Naive B cell (primary cell): Measurements from ENCODE around the gene ZNF540. TPM values are rescaled to one million over a fixed set of nuclear protein-coding genes. Genes with fewer than 3 reads are reported as not detected.

ENCODE experiments used
- ATAC-seq, 2 donors: fragments of 150-1000 bp; cut with Tn5 transposase; 2 replicates each; pipeline ENCODE4 v1.10.0; 2021; ENCODE audit warnings: low read depth in 2 of 2, mild to moderate bottlenecking in 2 of 2, moderate library complexity in 2 of 2
- DNase-seq: peaks from one replicate; pipeline ENCODE4 v3.0.0; 2022
- H3K27ac Mint-ChIP-seq, 6 donors: one replicate each; pipeline ENCODE4 v1.8.0; 2020 to 2022; ENCODE audit warnings: mild to moderate bottlenecking in 6 of 6, mixed read lengths in 6 of 6, moderate library complexity in 5 of 6, inconsistent platforms in 2 of 6
- H3K27me3 Mint-ChIP-seq, 3 donors: one replicate each; pipeline ENCODE4 v1.8.0; 2021 to 2022; ENCODE audit warnings: mixed read lengths in 3 of 3, mild to moderate bottlenecking in 1 of 3
- H3K36me3 Mint-ChIP-seq, 2 donors: one replicate each; pipeline ENCODE4 v1.8.0; 2020 to 2022; ENCODE audit warnings: mixed read lengths in 2 of 2, inconsistent platforms in 1 of 2, mild to moderate bottlenecking in 1 of 2
- H3K4me1 Mint-ChIP-seq, 3 donors: one replicate each; pipeline ENCODE4 v1.8.0; 2020 to 2022; ENCODE audit warnings: mixed read lengths in 3 of 3, inconsistent platforms in 1 of 3, mild to moderate bottlenecking in 1 of 3, moderate library complexity in 1 of 3
- H3K4me3 Mint-ChIP-seq, 8 donors: one replicate each; pipeline ENCODE4 v1.8.0; 2020 to 2022; ENCODE audit warnings: mild to moderate bottlenecking in 8 of 8, mixed read lengths in 8 of 8, moderate library complexity in 8 of 8, inconsistent platforms in 2 of 8
- H3K9me3 Mint-ChIP-seq, 7 donors: one replicate each; pipeline ENCODE4 v1.8.0; 2020 to 2022; ENCODE audit warnings: mixed read lengths in 7 of 7, mild to moderate bottlenecking in 5 of 7, inconsistent platforms in 2 of 7, moderate library complexity in 1 of 7
- polyA plus RNA-seq, 6 donors: library from polyadenylated mRNA; unstranded; fragments of 300-500 nt; fragmentation: Illumina TruSeq; gene quantifications; one replicate each; pipeline ENCODE4 v1.2.3, GENCODE V29; 2021; ENCODE audit warnings: low read depth in 6 of 6

The ZNF540 gene
- 1 to 10 TPM; 3.5 to 9.5 (median 5.6) TPM for polyA plus RNA-seq

DNA sequence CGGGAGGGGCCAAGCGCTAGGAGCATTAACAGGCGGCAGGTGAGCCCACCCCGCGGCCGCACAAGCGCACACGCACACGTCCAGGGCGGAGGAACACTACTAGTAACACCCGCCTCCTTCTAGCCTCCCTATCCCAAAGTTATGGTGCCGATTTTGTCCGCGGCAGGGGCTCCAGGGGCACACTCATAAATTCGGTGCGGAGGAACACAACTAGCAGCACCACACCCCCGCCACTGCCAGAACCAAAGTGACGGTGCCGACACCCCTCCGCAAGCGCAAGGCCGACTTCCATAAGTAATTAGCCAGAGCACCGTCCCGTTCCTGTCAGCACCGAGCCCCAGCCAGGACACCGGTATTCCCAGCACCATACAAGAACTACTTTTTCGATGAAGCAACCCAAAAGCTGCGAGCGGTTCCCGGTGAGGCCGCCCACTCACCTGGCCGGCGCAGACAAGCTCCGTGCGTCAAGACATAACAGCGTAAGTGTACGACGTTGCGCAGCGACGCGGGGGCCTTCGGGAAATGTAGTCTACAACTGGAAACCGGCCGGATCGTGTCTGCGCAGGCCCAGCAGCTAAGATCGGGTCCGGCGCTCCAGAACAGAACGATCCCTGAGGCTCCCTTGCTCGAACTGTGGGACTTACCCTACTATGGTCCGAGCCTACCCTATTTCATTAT, at the start of gene ZNF540, which contains the start of gene ZNF571:
ZNF540 (plus strand) TSS at position 573 of the 678 bp plus-strand sequence. CDS start 3,572 bp downstream, outside the sequence.
ZNF571 (minus strand) TSS at position 489 of the 678 bp plus-strand sequence. CDS start 8,116 bp downstream, outside the sequence.
- peak; percentile 92 to 93 for ATAC-seq
- peaks cover 4 to 41% (median 17%) of the 10 kb centered on the region in 7 donors for H3K9me3 Mint-ChIP-seq
- peaks cover 24 to 33% (median 29%) of the 10 kb centered on the region in 3 donors for H3K4me1 Mint-ChIP-seq
- peaks cover 21 to 23% of the 10 kb centered on the region in 2 donors for H3K36me3 Mint-ChIP-seq
- DNase-seq, result peak; percentile 89
- no peaks in the 10 kb centered on the region for H3K27me3 Mint-ChIP-seq
- H3K4me3 Mint-ChIP-seq, result peak within 1 kb of the TSS; percentile 95 to 100 (median 98)
- H3K27ac Mint-ChIP-seq, result peak within 1 kb of the TSS; percentile 98 to 100 (median 99)

DNA sequence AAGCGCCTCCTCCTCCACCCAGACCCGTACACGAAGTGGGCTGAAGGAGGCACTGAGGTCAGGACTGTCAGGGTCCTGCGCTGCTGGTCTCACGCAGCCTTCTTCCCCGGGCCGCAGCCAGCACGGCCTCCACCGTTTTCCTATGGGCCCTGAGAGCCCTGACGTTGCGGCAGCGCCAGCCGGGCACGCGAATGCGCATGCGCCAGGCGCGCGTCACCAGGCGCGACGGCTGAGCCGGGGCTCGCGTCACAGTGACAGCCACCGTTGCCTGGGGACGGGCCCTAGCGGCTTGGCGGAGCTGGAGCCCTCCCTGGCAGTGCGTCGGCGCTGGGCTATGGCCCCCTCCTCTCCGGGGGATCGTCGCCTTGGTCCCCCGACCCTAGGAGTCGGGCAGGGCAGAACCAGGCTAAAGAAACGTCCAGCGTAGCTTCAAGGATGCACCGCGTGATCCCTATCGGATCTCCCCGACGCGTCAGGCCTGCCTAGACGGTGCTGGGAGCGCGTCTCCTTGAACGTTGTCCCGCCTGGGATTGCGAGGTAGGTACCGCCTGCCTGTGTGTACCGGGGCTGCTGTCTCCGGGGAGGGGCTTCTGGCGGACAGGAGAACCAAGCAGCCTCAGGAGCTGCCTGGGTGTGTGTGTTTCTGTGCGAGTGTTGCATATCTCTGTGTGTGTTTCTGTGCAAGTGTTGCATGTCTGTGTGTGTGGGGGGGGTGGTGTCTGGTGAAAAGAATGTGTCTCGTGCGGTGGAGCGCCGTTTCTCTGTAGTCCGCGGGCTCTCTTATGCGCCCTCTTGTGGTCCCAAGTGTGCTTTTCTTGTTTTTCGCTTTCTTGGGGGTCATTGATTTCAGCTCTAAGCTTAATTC, 43.3 kb upstream of the ZNF540 start:
- ATAC-seq (peak; percentile 93 to 94), DNase-seq (peak; percentile 83)
- Mint-ChIP-seq H3K9me3 (peaks cover 16 to 88% (median 67%) of the 10 kb centered on the region in 7 donors), H3K4me3 (peak overlapping the region; percentile 88 to 100 (median 92)), H3K36me3 (peaks cover 33 to 61% of the 10 kb centered on the region in 2 donors), H3K27ac (peak overlapping the region; percentile 94 to 100 (median 98)), H3K27me3 (no peaks in the 10 kb centered on the region), H3K4me1 (peaks cover 8 to 13% (median 10%) of the 10 kb centered on the region in 3 donors)

DNA sequence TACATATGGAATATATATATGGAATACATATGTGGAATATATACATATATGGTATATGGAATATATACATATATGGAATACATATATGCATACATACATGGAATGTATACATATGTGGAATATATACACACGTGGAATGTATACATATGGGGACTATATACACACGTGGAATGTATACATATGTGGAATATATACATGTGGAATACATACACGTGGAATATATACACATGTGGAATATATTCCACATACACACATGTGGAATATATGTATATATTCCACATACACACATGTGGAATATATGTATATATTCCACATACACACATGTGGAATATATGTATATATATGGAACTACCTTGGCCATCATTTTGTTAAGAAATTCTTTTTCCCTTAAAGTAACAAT, 31.2 kb upstream of the ZNF540 start:
- H3K4me1 Mint-ChIP-seq, result no peaks in the 10 kb centered on the region
- ATAC-seq, result no peak
- peaks cover 46 to 73% of the 10 kb centered on the region in 2 donors for H3K36me3 Mint-ChIP-seq

DNA sequence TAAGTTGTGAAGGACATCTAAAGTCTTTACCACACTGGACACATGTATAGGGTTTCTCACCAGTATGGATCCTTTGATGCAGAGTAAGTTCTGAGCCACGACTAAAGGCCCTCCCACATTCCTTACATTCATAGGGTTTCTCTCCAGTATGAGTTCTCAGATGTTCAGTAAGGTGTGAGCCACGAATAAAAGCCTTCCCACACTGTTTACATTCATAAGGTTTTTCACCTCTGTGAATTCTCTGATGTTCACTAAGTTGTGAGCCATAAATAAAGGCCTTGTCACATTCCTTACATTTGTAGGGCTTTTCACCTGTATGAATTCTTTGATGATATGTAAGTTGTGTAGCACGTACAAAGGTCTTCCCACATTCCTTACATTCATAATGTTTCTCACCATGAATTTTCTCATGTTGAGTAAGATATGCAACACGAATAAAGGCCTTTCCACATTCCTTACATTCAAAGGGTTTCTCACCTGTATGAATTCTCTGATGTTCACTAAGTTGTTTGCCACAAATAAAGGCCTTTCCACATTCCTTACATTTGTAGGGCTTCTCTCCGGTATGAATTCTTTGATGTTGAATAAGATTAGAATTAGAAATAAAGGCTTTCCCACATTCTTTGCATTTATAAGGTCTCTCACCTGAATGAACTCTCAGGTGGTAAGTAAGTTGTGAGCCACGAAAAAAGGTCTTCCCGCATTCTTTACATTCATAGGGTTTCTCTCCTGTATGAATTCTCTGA, 29.9 kb upstream of the ZNF540 start:
- Mint-ChIP-seq H3K4me3 (no peak overlapping the region), H3K9me3 (peaks cover 23 to 92% (median 73%) of the 10 kb centered on the region in 7 donors), H3K27ac (no peak overlapping the region), H3K27me3 (no peaks in the 10 kb centered on the region), H3K36me3 (peaks cover 54 to 73% of the 10 kb centered on the region in 2 donors), H3K4me1 (no peaks in the 10 kb centered on the region)
- DNase-seq, result no peak
- no peak for ATAC-seq

More for the DNA sequence above, 31.2 kb upstream of the ZNF540 start:
- no peak overlapping the region for H3K27ac Mint-ChIP-seq
- no peaks in the 10 kb centered on the region for H3K27me3 Mint-ChIP-seq
- H3K4me3 Mint-ChIP-seq, result no peak overlapping the region
- DNase-seq, result no peak
- peaks cover 18 to 90% (median 74%) of the 10 kb centered on the region in 7 donors for H3K9me3 Mint-ChIP-seq

DNA sequence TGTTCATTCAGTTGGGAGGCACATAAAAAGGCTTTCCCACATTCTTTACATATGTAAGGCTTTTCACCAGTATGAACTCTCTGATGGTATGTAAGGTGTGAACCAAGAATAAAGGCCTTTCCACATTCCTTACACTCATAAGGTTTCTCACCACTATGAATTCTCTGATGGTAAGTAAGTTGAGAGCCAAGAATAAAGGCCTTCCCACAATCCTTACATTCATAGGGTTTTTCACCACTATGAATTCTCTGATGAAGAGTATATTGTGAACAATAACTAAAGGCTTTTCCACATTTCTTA, 29.4 kb upstream of the ZNF540 start:
- Mint-ChIP-seq H3K36me3 (peaks cover 59 to 78% of the 10 kb centered on the region in 2 donors), H3K27me3 (no peaks in the 10 kb centered on the region), H3K4me1 (no peaks in the 10 kb centered on the region), H3K4me3 (no peak overlapping the region), H3K27ac (no peak overlapping the region), H3K9me3 (peaks cover 27 to 95% (median 74%) of the 10 kb centered on the region in 7 donors)
- no peak for DNase-seq
- ATAC-seq, result no peak

DNA sequence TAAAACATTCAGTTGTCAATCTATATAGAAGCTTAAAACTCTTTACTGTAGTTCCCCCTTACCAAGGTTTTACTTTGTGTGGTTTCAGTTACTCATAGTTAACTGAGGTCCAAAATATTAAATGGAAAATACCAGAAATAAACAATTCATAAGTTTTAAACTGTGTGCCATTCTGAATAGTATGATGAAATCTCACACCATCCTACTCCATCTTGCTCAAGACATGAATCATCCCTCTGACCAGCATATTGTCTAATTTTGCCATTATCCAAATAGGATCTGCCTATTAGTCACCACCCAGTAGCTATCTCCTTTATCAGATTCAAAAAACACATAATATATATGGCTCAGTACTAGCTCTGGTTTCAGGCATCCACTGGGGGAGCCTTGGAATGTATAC, 22.5 kb upstream of the ZNF540 start:
- Mint-ChIP-seq H3K9me3 (peaks cover 0 to 71% (median 44%) of the 10 kb centered on the region in 7 donors), H3K36me3 (peaks cover 56 to 59% of the 10 kb centered on the region in 2 donors), H3K27me3 (no peaks in the 10 kb centered on the region), H3K27ac (no peak overlapping the region), H3K4me3 (no peak overlapping the region), H3K4me1 (no peaks in the 10 kb centered on the region)
- DNase-seq, result no peak
- no peak for ATAC-seq

DNA sequence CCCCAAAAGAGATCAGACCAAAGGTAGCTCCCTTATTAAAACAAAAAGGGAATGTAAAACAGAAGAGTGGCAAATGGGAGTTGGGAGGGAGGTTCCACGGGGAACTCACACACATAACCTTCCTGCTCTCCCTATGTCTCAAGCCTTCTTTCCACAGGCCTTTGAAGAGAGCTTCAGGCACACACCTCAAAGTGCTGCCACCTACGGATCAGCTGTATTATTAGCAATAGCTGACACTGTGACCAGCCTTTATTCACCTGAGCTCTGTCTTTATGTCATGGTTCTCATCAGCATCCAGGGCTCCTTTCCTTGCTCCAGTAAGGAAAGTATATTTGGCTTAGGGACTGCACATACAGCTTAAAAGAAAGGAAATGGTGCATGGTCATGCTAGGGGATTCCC, 11.3 kb upstream of the ZNF540 start:
- no peak for ATAC-seq
- Mint-ChIP-seq H3K9me3 (peaks cover 7 to 64% (median 40%) of the 10 kb centered on the region in 7 donors), H3K4me3 (no peak overlapping the region), H3K27ac (no peak overlapping the region), H3K27me3 (no peaks in the 10 kb centered on the region), H3K36me3 (peaks cover 27 to 56% of the 10 kb centered on the region in 2 donors), H3K4me1 (peaks cover 0 to 3% (median 0%) of the 10 kb centered on the region in 3 donors)
- DNase-seq, result no peak

DNA sequence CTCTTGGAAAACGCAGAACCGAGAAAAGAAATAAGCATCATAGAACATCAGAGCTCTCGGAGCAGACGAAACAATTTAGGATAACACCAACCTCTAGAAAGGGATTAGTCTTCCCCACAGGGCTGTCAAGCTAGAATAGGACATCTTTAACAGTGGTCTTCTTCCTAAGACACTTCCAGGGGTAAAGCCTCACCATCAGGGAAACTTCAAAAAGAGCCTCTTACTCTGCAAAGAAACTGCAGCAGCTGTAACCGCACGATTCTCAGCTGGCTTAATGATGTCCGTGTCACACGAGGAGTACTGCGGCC, 726 bp upstream of the ZNF540 start:
- DNase-seq (no peak), ATAC-seq (peak in 1 of 2 donors; percentile 50)
- Mint-ChIP-seq H3K27ac (peak overlapping the region; percentile 98 to 100 (median 99)), H3K9me3 (peaks cover 5 to 45% (median 19%) of the 10 kb centered on the region in 7 donors), H3K36me3 (peaks cover 18 to 21% of the 10 kb centered on the region in 2 donors), H3K4me1 (peaks cover 24 to 33% (median 29%) of the 10 kb centered on the region in 3 donors), H3K27me3 (no peaks in the 10 kb centered on the region), H3K4me3 (peak overlapping the region; percentile 95 to 100 (median 98))

DNA sequence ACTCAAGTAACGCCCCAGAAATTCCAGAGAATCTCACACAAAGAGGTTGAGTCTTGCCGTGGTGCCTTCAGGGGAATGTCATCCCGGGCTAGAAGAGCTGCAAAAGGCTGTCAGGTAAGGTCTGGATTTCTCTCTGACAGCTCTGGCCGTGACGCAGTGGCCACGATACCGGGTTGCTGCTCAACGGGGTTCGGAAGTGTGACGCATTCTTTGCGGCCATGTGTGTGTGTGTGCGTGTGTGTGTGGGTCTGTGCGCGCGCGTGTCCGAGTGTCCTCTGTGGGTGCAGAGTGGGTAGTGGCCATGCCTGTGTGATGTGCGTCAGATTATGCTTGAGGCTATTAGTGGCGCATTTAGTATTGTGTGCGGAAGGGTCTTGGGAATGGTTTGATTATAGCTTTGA, 306 bp downstream of the ZNF540 start:
- Mint-ChIP-seq H3K4me3 (peak overlapping the region; percentile 95 to 100 (median 98)), H3K9me3 (peaks cover 3 to 35% (median 14%) of the 10 kb centered on the region in 7 donors), H3K27ac (peak overlapping the region; percentile 98 to 100 (median 99)), H3K27me3 (no peaks in the 10 kb centered on the region), H3K4me1 (peaks cover 24 to 33% (median 29%) of the 10 kb centered on the region in 3 donors), H3K36me3 (peaks cover 21 to 27% of the 10 kb centered on the region in 2 donors)
- ATAC-seq (peak; percentile 40 to 43), DNase-seq (peak; percentile 67)

DNA sequence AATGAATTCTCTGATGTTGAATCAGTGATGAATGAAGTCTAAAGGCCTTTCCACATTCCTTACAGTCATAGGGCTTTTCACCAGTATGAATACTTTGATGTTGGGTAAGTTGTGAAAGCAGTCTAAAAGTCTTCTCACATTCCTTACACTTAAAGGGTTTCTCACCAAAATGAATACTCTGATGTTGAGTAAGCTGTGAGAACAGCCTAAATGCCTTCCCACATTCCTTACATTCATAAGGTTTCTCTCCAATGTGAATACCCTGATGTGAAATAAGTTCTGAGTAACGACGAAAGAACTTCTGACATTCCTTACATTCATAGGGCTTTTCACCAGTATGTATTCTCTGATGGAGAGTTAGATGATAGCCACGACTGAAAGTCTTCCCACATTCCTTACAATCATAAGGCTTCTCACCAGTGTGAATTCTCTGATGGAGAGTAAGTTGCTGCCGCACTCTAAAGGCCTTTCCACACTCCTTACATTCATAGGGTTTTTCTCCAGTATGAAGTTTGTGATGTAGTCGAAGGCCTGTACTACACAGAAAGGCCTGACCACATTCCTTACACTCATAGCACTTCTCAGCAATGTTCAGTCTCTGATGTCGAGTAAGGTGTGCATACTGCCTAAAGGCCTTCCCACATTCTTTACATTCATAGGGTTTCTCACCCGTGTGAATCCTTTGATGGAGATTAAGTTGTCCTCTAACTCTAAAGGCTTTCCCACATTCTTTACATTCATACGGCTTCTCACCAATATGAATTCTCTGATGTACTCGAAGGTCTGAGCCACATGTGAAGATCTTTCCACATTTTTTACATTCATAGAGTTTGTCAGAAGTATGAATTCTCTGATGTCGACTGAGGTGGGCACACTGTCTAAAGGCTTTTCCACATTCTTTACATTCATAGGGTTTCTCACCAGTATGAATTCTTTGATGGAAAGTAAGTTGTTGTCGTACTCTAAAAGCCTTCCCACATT, 40.7 kb downstream of the ZNF540 start:
- H3K36me3 Mint-ChIP-seq, result peaks cover 41 to 56% of the 10 kb centered on the region in 2 donors
- H3K27me3 Mint-ChIP-seq, result no peaks in the 10 kb centered on the region
- H3K4me3 Mint-ChIP-seq, result no peak overlapping the region
- peaks cover 16 to 81% (median 66%) of the 10 kb centered on the region in 7 donors for H3K9me3 Mint-ChIP-seq
- no peak overlapping the region for H3K27ac Mint-ChIP-seq
- ATAC-seq (no peak), DNase-seq (no peak)
- H3K4me1 Mint-ChIP-seq, result peaks cover 0 to 3% (median 0%) of the 10 kb centered on the region in 3 donors

DNA sequence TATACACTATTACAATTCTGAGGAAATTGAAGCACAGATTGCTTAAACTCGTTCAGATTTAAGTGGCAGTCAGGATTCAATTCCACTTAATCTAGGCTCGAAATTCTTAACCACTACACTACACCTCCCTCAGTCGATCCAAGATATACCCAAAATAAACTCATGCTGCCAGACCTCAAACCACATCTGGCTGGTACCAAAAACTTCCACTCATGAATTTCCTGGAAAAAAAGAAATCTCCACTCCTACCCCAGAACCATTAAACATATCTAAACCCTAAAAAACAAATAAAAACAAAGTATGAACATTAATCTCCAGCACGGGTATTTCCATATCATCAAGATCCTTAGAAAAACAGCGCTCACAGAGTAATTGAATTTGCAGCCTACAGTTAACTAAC, 59.4 kb downstream of the ZNF540 start:
- DNase-seq (no peak), ATAC-seq (no peak)
- Mint-ChIP-seq H3K4me1 (peaks cover 23 to 35% (median 32%) of the 10 kb centered on the region in 3 donors), H3K27me3 (no peaks in the 10 kb centered on the region), H3K27ac (peak overlapping the region; percentile 95 to 100 (median 98)), H3K9me3 (peaks cover 0 to 1% (median 0%) of the 10 kb centered on the region in 7 donors), H3K36me3 (no peaks in the 10 kb centered on the region), H3K4me3 (peak overlapping the region; percentile 81 to 99 (median 96))
